Measurements from ENCODE around the gene CARMIL1.

- TF ChIP-seq CTCF (IDR thresholded peaks at IDR 0.05) (no peak), POLR2A (IDR thresholded peaks at IDR 0.05) (no peak)
These were observed 80.7 kb downstream of the CARMIL1 start for GRCh38 chr6:25359891-25360290.
